C1 segment of cervical spinal cord (tissue), 14 donors: Measurements from ENCODE around the gene RBBP5.

Experiments used
- DNase-seq, 14 donors: peaks; one replicate each; lab custom pipeline; 2025; lab: John Stamatoyannopoulos, UW

The RBBP5 gene

GRCh38 chr1:205057808-205058575 lies 63.8 kb downstream of the RBBP5 start:
- no peak for DNase-seq

GRCh38 chr1:205056956-205057568 lies 64.7 kb downstream of the RBBP5 start:
- DNase-seq, result no peak

GRCh38 chr1:205056188-205056611 lies 65.6 kb downstream of the RBBP5 start:
- peak in 1 of 14 donors; percentile 63 for DNase-seq

- DNase-seq, result peak in 1 of 14 donors; percentile 72
Observed at GRCh38 chr1:205054013-205054412, 67.8 kb downstream of the RBBP5 start.

- no peak for DNase-seq
Observed at GRCh38 chr1:205053296-205053695, 68.5 kb downstream of the RBBP5 start.

- DNase-seq, result no peak
Observed at GRCh38 chr1:205052690-205053089, 69.1 kb downstream of the RBBP5 start.

GRCh38 chr1:205049479-205049878 lies 72.3 kb downstream of the RBBP5 start:
- DNase-seq, result peak in 10 of 14 donors; percentile 19 to 82 (median 58)

- peak in 13 of 14 donors; percentile 44 to 97 (median 82) for DNase-seq
Observed at GRCh38 chr1:205048382-205048781, 73.4 kb downstream of the RBBP5 start.

- peak in 4 of 14 donors; percentile 68 to 77 (median 70) for DNase-seq
Observed at GRCh38 chr1:205047764-205048231, 74.0 kb downstream of the RBBP5 start.

- peak in 7 of 14 donors; percentile 33 to 84 (median 68) for DNase-seq
Observed at GRCh38 chr1:205046870-205047269, 74.9 kb downstream of the RBBP5 start.

GRCh38 chr1:205045146-205045545 lies 76.6 kb downstream of the RBBP5 start:
- DNase-seq, result no peak

GRCh38 chr1:205044741-205045140 lies 77.0 kb downstream of the RBBP5 start:
- DNase-seq, result no peak

GRCh38 chr1:205043866-205044265 lies 77.9 kb downstream of the RBBP5 start:
- no peak for DNase-seq

- peak in 12 of 14 donors; percentile 41 to 88 (median 70) for DNase-seq
Observed at GRCh38 chr1:205042911-205043806, 78.6 kb downstream of the RBBP5 start, which contains the start of gene CNTN2. Gene CNTN2, plus strand, starts transcription at chr1:205043212. Its CDS starts 9,974 bp downstream, at chr1:205053186.

GRCh38 chr1:205041998-205042910 lies 79.5 kb downstream of the RBBP5 start:
- peak in 9 of 14 donors; percentile 27 to 91 (median 49) for DNase-seq

- peak in 1 of 14 donors; percentile 52 for DNase-seq
Observed at GRCh38 chr1:205041001-205041715, 80.6 kb downstream of the RBBP5 start.

GRCh38 chr1:205038132-205038786 lies 83.5 kb downstream of the RBBP5 start:
- DNase-seq, result no peak

GRCh38 chr1:205037539-205037938 lies 84.2 kb downstream of the RBBP5 start:
- peak in 2 of 14 donors; percentile 29 to 34 for DNase-seq
